ENCODE data around the gene CYB5R4. TPM values are rescaled to one million over a fixed set of nuclear protein-coding genes. Genes with fewer than 3 reads are reported as not detected.

The CYB5R4 gene
- total RNA-seq, 4 donors from 2014 or later: 4.7 to 13.5 (median 8.7) TPM

DNA sequence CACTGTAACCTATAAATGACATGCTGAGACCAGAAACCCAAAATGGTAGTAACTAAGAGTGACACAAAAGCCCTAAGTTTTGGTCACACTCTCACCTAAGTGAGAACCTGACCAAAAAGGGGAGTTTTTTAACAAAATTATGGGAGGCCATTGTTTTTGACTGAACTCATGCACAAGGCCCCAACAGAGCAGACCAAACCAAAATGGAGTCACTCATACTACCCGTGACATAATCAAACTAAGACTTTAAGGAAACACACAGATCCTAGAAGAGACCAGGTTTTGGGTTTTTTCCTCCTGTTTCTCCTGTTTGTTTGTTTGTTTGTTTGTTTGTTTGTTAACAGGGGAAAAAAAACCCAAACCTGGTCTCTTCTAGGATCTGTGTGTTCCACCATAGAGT, 124.9 kb downstream of the CYB5R4 start:
- H3K36me3 ChIP-seq: no peaks in the 10 kb centered on the region
- WGBS: 94% methylated on average over 1 of the region's 1 CpG
- H3K4me3 ChIP-seq: no peak overlapping the region
- H3K27me3 ChIP-seq: no peaks in the 10 kb centered on the region
- TF ChIP-seq, protein P1, sequence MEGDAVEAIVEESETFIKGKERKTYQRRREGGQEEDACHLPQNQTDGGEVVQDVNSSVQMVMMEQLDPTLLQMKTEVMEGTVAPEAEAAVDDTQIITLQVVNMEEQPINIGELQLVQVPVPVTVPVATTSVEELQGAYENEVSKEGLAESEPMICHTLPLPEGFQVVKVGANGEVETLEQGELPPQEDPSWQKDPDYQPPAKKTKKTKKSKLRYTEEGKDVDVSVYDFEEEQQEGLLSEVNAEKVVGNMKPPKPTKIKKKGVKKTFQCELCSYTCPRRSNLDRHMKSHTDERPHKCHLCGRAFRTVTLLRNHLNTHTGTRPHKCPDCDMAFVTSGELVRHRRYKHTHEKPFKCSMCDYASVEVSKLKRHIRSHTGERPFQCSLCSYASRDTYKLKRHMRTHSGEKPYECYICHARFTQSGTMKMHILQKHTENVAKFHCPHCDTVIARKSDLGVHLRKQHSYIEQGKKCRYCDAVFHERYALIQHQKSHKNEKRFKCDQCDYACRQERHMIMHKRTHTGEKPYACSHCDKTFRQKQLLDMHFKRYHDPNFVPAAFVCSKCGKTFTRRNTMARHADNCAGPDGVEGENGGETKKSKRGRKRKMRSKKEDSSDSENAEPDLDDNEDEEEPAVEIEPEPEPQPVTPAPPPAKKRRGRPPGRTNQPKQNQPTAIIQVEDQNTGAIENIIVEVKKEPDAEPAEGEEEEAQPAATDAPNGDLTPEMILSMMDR (IDR thresholded peaks at IDR 0.05): no peak
- no peak for TF ChIP-seq EP300 (IDR thresholded peaks at IDR 0.05)
- no peak for TF ChIP-seq POLR2AphosphoS5 (IDR thresholded peaks at IDR 0.05)
- TF ChIP-seq POLR2A (IDR thresholded peaks at IDR 0.05): no peak
- H3K27ac ChIP-seq: no peak overlapping the region
- DNase-seq (ENCODE audit: low spot score in 2 of 2): no peak
- H3K9me3 ChIP-seq: no peaks in the 10 kb centered on the region
- no peaks in the 10 kb centered on the region for H3K4me1 ChIP-seq

DNA sequence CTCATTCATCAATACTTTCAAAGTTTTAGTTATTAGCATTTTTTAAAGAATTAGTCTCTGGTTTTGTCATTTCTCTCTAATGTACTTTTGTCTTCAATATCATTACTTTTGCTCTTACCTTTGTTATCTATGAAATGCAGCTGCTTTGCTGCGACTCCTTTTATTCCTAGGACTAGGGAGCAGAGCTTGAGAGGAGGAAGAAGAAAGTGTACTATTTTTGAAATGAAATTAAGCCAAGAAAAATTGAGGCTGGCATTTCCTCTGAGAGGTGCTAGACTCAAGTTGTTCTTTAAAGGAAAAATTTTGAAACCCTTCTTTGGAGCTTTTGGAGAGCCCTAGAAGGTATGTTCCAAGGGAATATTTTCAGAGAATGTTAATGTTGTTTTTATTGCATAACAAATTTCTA, 125.8 kb downstream of the CYB5R4 start:
- Histone ChIP-seq H3K4me3 (no peak overlapping the region), H3K9me3 (no peaks in the 10 kb centered on the region), H3K36me3 (no peaks in the 10 kb centered on the region), H3K27me3 (no peaks in the 10 kb centered on the region), H3K4me1 (no peaks in the 10 kb centered on the region), H3K27ac (no peak overlapping the region)
- DNase-seq (ENCODE audit: low spot score in 2 of 2): no peak
- TF ChIP-seq, protein P1 (IDR thresholded peaks at IDR 0.05): no peak
- TF ChIP-seq POLR2AphosphoS5 (IDR thresholded peaks at IDR 0.05) (no peak), EP300 (IDR thresholded peaks at IDR 0.05) (no peak), POLR2A (IDR thresholded peaks at IDR 0.05) (no peak)
- WGBS: 94% methylated on average over 1 of the region's 1 CpG

DNA sequence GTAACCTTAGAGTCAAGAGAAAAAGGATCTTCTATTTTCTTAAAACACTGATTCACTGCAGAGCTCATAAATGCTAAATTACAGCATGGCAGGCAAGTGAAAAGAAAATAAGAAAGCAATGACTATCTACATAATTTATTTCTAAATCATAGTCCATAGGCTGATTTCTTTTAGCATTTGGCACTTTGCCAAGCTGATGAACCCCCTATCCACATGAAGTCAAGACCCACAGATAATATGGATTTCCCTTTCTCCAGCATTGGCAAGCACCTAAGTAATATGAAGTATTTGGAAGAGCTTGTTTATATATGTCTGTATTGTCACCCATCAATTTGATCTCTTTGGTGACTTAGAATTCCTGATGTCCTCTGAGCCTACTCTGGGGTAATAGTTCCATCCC, 126.2 kb downstream of the CYB5R4 start:
- H3K36me3 ChIP-seq: no peaks in the 10 kb centered on the region
- H3K9me3 ChIP-seq: no peaks in the 10 kb centered on the region
- no peak for DNase-seq (ENCODE audit: low spot score in 2 of 2)
- H3K27ac ChIP-seq: no peak overlapping the region
- H3K4me1 ChIP-seq: no peaks in the 10 kb centered on the region
- H3K4me3 ChIP-seq: no peak overlapping the region
- no peaks in the 10 kb centered on the region for H3K27me3 ChIP-seq
- TF ChIP-seq, protein P1 (IDR thresholded peaks at IDR 0.05): no peak
- TF ChIP-seq POLR2AphosphoS5 (IDR thresholded peaks at IDR 0.05) (no peak), POLR2A (IDR thresholded peaks at IDR 0.05) (no peak), EP300 (IDR thresholded peaks at IDR 0.05) (no peak)

DNA sequence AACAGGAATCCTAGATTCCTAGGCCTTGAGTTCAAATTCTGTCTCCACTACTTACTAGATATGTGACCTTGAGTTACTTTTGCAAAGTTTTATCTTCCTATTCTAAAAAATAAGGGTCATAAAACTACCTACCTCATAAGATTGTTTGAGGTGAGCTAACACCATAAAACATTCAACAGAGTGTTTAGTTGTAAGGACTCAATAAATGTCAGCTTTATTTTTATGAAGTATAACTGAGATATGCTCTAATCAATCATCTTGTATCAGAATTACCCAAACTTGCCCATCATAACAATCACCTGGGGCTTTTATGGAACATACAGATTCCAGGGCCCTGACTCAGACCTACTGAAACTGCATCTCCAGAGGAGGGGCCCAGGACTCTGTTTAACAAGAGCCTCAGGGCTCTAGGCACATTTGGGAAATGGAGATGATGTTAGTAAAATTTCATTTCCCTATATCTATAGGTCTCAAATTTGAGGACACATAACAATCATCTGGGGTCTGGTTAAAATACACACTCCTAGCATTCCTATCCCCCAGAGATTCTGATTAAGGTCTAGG, 138.6 kb downstream of the CYB5R4 start:
- Histone ChIP-seq H3K36me3 (no peaks in the 10 kb centered on the region), H3K27ac (no peak overlapping the region), H3K4me1 (no peaks in the 10 kb centered on the region), H3K4me3 (no peak overlapping the region), H3K27me3 (no peaks in the 10 kb centered on the region), H3K9me3 (no peaks in the 10 kb centered on the region)
- TF ChIP-seq POLR2A (IDR thresholded peaks at IDR 0.05): no peak
- no peak for TF ChIP-seq POLR2AphosphoS5 (IDR thresholded peaks at IDR 0.05)
- TF ChIP-seq, protein P1 (IDR thresholded peaks at IDR 0.05): no peak
- no peak for TF ChIP-seq EP300 (IDR thresholded peaks at IDR 0.05)
- DNase-seq (ENCODE audit: low spot score in 2 of 2): no peak

DNA sequence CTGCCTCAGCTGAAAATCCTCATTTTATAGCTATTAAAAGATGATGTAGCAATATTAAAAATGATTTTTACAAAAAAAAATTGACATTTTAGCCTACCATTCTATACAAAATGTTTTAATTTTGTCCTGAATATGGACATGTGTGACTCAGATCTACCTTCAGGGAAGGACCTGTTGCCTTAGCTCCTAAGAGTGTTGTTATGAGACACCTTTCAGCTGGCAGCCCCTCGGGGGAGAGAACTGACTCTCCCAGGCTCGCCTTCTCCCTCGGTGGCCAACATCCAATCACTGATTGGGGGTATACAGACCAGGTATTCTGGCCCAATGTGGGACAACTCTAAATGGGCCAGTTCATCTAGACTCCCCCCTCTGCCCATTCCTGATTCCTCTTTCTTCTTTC, 141.6 kb downstream of the CYB5R4 start:
- Histone ChIP-seq H3K4me1 (no peaks in the 10 kb centered on the region), H3K9me3 (no peaks in the 10 kb centered on the region), H3K27ac (no peak overlapping the region), H3K27me3 (no peaks in the 10 kb centered on the region), H3K4me3 (no peak overlapping the region), H3K36me3 (no peaks in the 10 kb centered on the region)
- TF ChIP-seq EP300 (IDR thresholded peaks at IDR 0.05): no peak
- TF ChIP-seq, protein P1 (IDR thresholded peaks at IDR 0.05): no peak
- TF ChIP-seq POLR2AphosphoS5 (IDR thresholded peaks at IDR 0.05): no peak
- TF ChIP-seq POLR2A (IDR thresholded peaks at IDR 0.05): no peak
- no peak for DNase-seq (ENCODE audit: low spot score in 2 of 2)
- WGBS: 60% methylated on average over 3 of the region's 3 CpGs
